Motor neuron (in vitro differentiated cells): ENCODE results near the gene CFDP1. TPM values are rescaled to one million over a fixed set of nuclear protein-coding genes. Genes with fewer than 3 reads are reported as not detected.
A peak's percentile ranks its signal among the peaks of the same experiment; 100 is the strongest.

Experiments
- ATAC-seq, 8 experiments: fragments of 200-7000 bp; cut with Tn5 transposase; replicated peaks in 6 of 8; 2 replicates each; pipeline ENCODE4 v1.8.0; 2021; ENCODE audit warnings: mild to moderate bottlenecking in 8 of 8, moderate library complexity in 8 of 8
- H3K27ac ChIP-seq, 2 donors: fragments of 250-450 bp; sonication (Bioruptor Pico); 2 replicates each; pipeline ENCODE4 v1.9.0; 2021; ENCODE audit warnings: antibody characterized with exemption in 2 of 2, mild to moderate bottlenecking in 2 of 2, moderate library complexity in 1 of 2
- H3K4me1 ChIP-seq, 2 donors: fragments of 250-450 bp; sonication (Bioruptor Pico); replicated peaks in 1 of 2; 2 replicates each; pipeline ENCODE4 v1.6.1; 2021; ENCODE audit warnings: antibody characterized with exemption in 2 of 2, mild to moderate bottlenecking in 2 of 2, moderate library complexity in 1 of 2
- H3K4me3 ChIP-seq, 5 donors: fragments of 250-450 bp; sonication (Bioruptor Pico); 2 replicates each; pipeline ENCODE4 v1.9.0; 2021; ENCODE audit warnings: antibody characterized with exemption in 5 of 5, mild to moderate bottlenecking in 5 of 5, moderate library complexity in 4 of 5
- WGBS, 10 experiments: fragments of 450-650 bp; shearing (Covaris generic); methylation state at CpG; one replicate each; pipeline ENCODE4 v1.0.0; 2022; 5-methylcytosine and 5-hydroxymethylcytosine counted together
- in situ Hi-C, 9 experiments: fragments of 400-800 bp; cut with MboI; loops; one replicate each; pipeline ENCODE4 v1.15.0; 2021; ENCODE audit warnings: low sequenced_read_pairs in 9 of 9, low pct_unique_long_range_greater_than_20kb in 2 of 9; ENCODE audit not compliant: unreplicated experiment in 9 of 9
- total RNA-seq, 8 experiments: library from RNA; unstranded; fragments of 300-600 nt; gene quantifications; 2 replicates each; pipeline versions ENCODE4 v1.2.3 to v1.2.4, GENCODE V29; 2022

CFDP1 gene
- total RNA-seq, 8 experiments from 2014 or later = 43.5 to 130 (median 107) TPM

DNA sequence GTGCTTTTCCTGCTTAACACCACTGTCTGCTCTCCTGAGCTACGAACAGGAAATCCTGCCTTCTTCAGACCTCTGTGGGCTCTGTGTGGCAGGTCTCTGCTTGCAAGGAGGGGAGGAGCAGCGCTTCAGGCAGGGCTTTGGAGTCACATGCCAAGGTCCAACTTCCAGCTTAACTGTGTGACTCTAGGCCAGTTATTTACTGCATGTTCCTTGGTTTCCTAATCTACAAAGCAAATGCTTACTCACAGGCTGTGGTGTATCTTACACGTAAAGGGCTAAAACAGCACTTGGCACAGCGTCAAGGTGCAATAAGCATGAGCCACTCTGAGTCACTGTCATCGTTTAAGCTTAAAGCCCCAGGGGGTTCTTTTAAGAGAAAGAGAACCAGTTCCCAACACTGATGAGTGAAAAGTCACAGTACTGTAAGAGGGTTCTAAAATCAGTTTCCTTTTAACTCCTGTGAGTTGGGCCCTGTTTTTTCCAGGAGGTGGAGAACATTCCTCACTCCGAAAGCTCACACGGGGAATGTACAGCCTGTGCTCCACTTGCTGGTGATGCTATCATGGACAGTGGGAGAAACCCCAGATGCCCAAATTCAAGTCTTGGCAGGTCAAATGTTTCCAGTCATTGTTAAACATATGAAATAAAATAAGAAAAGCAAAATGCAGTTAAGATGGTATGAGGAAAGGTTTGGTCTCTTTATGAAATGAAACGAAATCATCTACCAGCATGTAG, 127.8 kb downstream of the CFDP1 start:
- in situ Hi-C loops = no loop called here
- Histone ChIP-seq H3K4me3 (no peak overlapping the region), H3K4me1 (no peaks in the 10 kb centered on the region), H3K27ac (no peak overlapping the region)
- ATAC-seq = peak; percentile 36 to 94 (median 87)
- WGBS, 10 experiments = 23 to 100% (median 68%) methylated on average over 1 to 6 of the region's 8 CpGs

DNA sequence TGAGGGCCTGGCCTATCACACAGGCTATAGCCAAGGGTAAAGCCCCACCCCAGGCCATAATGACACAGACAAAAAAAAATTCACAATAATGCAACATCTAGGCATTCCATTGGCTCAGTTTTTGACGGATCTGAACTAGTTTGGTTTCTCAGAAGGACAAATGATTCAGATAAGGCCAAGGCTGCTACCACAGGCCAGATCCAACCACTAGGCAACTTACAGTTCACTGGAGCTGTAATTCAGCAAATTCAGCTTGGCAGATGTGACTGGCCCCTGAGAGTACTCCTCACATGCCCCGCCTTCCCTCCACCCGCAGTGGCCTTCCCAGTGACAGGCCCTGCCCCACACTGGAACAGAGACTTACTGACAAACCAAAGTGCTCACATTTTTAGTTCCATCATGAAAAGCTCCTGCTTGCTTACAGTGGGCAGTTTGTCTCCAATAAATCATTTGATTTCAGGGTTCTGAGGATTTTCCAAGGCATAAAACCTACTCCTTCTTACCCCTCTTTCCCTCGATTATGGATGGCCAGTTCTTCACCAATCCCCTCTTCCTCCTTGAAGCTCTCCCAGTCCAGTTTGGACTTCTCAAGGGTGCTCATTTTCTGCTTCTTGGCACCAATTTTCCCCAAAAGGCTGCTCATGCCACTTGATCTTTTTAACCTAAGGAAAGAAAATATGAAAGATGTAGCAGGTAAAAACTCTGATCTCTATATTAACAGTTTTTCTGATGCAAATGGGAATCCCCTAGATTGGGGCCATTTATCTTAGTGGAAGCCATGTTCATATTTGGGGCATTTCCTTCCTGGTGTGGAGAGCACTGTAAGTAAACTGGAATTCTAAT, 128.6 kb downstream of the CFDP1 start:
- in situ Hi-C loops = no loop called here
- ATAC-seq = peak in 3 of 8 experiments; percentile 7 to 57 (median 46)
- WGBS, 10 experiments = 0 to 100% (median 93%) methylated on average over 1 to 4 of the region's 4 CpGs; no CpG with 5 or more reads in 1 of the 10 experiments
- H3K27ac ChIP-seq = no peak overlapping the region
- no peaks in the 10 kb centered on the region for H3K4me1 ChIP-seq
- H3K4me3 ChIP-seq = no peak overlapping the region

GRCh38 chr16:75301804-75302203, 131.5 kb downstream of the CFDP1 start:
- H3K4me3 ChIP-seq = no peak overlapping the region
- ATAC-seq = no peak
- no peaks in the 10 kb centered on the region for H3K4me1 ChIP-seq
- H3K27ac ChIP-seq = no peak overlapping the region
- WGBS, 10 experiments = 71 to 100% (median 100%) methylated on average over 1 of the region's 1 CpG; no CpG with 5 or more reads in 3 of the 10 experiments
- in situ Hi-C loops = no loop called here

DNA sequence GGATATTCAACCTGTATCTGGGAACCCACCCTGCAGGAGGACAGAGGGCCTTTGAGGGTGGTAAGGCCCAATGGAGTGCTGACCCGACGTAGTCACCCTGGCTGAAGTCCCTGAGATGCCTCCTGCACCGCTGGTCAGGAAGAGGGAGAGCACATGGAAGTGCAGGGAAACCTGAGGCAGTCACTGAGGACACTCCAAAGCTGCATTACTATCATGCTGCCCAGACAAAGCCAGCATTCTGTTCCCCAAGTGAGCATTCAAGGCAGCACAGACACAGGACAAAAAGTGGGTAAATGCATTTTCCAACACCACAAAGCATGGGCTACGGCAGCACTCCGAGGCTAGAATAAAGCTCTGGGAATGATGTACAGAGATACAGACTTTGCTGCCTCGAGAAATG, 135.0 kb downstream of the CFDP1 start:
- 67 to 100% (median 83%) methylated on average over 1 to 6 of the region's 6 CpGs; no CpG with 5 or more reads in 2 of the 10 experiments for WGBS, 10 experiments
- in situ Hi-C loops = no loop called here
- H3K4me1 ChIP-seq = peaks cover 0 to 11% of the 10 kb centered on the region in 2 donors
- no peak overlapping the region for H3K4me3 ChIP-seq
- H3K27ac ChIP-seq = no peak overlapping the region
- ATAC-seq = peak in 2 of 8 experiments; percentile 27 to 29

- Histone ChIP-seq H3K27ac (no peak overlapping the region), H3K4me1 (peaks cover 0 to 11% of the 10 kb centered on the region in 2 donors), H3K4me3 (no peak overlapping the region)
- ATAC-seq = peak in 1 of 8 experiments; percentile 62
- WGBS, 10 experiments = 78 to 100% (median 100%) methylated on average over 1 of the region's 1 CpG; no CpG with 5 or more reads in 5 of the 10 experiments
- in situ Hi-C loops = no loop called here
Measured at GRCh38 chr16:75296606-75297005, 136.7 kb downstream of the CFDP1 start.

DNA sequence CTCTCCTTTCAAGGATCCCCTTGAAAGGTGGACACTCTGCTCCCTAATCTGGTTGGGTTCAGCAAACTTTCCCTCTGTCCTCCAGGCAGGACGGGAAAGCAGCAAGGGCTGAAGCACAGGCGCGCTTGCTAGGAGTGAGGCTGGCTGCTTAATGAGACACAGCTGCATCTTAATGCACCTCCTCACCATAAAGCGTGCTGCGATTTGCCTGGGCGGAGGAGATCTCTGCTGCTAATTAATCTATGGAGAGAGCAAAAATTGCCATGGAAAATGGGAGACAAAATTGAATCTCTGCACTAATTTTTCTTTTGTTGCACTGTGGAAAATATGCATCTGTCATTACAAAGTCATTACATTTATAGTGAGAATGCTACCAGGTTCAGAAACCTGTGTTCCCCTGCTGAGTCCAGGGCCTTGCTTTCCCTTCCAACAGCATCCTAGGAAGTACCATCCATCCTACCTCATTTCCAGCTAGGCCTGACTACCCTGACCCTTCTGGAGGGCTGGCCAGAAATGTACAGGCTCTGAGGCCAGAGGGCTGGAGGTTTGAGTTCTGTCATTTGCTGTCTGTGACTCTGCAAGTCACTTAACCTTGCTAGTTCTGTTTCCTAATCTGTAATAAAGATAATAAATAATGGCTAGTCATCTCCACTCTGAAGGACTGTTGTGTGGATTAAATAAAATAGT, 138.4 kb downstream of the CFDP1 start:
- in situ Hi-C loops = no loop called here
- Histone ChIP-seq H3K4me1 (peaks cover 0 to 11% of the 10 kb centered on the region in 2 donors), H3K27ac (peak overlapping the region in 1 of 2 donors; percentile 19), H3K4me3 (no peak overlapping the region)
- WGBS, 10 experiments = 26 to 100% (median 73%) methylated on average over 1 to 6 of the region's 6 CpGs; no CpG with 5 or more reads in 4 of the 10 experiments
- ATAC-seq = peak in 4 of 8 experiments; percentile 50 to 91 (median 60)

- 17 to 100% (median 94%) methylated on average over 1 to 6 of the region's 6 CpGs for WGBS, 10 experiments
- Histone ChIP-seq H3K4me1 (peaks cover 0 to 11% of the 10 kb centered on the region in 2 donors), H3K27ac (no peak overlapping the region), H3K4me3 (no peak overlapping the region)
- in situ Hi-C loops = no loop called here
- ATAC-seq = no peak
Measured at GRCh38 chr16:75293772-75294171, 139.5 kb downstream of the CFDP1 start.

- no peak overlapping the region for H3K27ac ChIP-seq
- H3K4me1 ChIP-seq = peaks cover 0 to 11% of the 10 kb centered on the region in 2 donors
- no peak overlapping the region for H3K4me3 ChIP-seq
- in situ Hi-C loops = no loop called here
- 20 to 100% (median 81%) methylated on average over 1 to 4 of the region's 4 CpGs; no CpG with 5 or more reads in 3 of the 10 experiments for WGBS, 10 experiments
- no peak for ATAC-seq
Measured at GRCh38 chr16:75293173-75293572, 140.1 kb downstream of the CFDP1 start.

- in situ Hi-C loops = no loop called here
- Histone ChIP-seq H3K27ac (no peak overlapping the region), H3K4me3 (no peak overlapping the region), H3K4me1 (peaks cover 0 to 11% of the 10 kb centered on the region in 2 donors)
- WGBS, 10 experiments = 0 to 100% (median 100%) methylated on average over 1 to 3 of the region's 3 CpGs; no CpG with 5 or more reads in 3 of the 10 experiments
- peak in 1 of 8 experiments; percentile 12 for ATAC-seq
Measured at GRCh38 chr16:75292691-75293090, 140.6 kb downstream of the CFDP1 start.

DNA sequence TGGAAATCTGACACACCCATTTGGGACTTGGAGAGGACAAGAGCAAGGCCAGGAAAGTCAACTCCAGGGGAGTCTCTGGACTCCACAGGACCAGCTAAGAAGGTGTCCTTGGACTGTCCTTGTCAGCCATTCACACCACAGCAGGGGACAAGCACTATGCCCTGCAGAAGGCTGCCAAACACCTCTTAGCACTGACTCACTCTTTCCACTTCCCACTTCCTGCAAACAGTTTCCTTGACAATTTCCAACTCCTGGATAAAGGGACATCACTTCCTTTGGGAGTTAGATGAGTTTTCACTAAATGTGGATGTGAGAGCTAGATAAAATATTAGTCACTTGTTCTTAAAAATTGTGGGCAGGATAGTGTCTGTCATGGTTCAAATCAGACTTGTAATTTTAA, 144.1 kb downstream of the CFDP1 start:
- in situ Hi-C loops = no loop called here
- Histone ChIP-seq H3K27ac (no peak overlapping the region), H3K4me3 (no peak overlapping the region), H3K4me1 (no peaks in the 10 kb centered on the region)
- ATAC-seq = no peak

DNA sequence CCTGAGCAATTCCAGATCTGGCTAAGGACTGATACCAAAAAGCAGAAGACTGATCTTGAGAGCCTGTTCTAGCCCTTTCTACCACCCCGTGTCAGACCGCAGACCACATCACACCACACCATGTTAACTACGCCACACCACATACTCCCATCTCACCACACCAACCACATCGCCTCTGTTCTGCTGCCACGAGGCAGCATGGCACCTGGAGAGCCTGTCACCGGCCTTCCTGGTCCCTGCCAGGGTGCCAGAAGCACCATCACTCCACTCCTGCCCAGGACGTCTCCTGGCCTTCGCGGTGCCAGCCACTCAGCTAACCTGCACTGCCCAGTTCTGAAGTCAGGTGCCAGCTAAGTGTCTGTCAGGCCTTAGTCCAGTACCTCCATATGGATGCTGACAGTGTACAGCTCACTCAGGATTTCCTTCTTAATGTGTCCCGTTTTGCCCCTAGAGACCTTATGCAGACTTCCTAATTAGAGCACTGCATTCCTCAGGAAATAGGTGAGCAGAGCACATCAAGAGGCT, 144.6 kb downstream of the CFDP1 start:
- Histone ChIP-seq H3K4me1 (no peaks in the 10 kb centered on the region), H3K4me3 (no peak overlapping the region), H3K27ac (no peak overlapping the region)
- ATAC-seq = no peak
- in situ Hi-C loops = no loop called here
- 92 to 100% (median 98%) methylated on average over 2 to 5 of the region's 10 CpGs; no CpG with 5 or more reads in 7 of the 10 experiments for WGBS, 10 experiments

- no peak overlapping the region for H3K27ac ChIP-seq
- ATAC-seq = peak in 3 of 8 experiments; percentile 34 to 67 (median 39)
- in situ Hi-C loops = no loop called here
- no peak overlapping the region for H3K4me3 ChIP-seq
- peaks cover 1 to 2% of the 10 kb centered on the region in 2 donors for H3K4me1 ChIP-seq
- WGBS, 10 experiments = 60 to 94% (median 93%) methylated on average over 2 to 5 of the region's 7 CpGs; no CpG with 5 or more reads in 5 of the 10 experiments
Measured at GRCh38 chr16:75288181-75288580, 145.1 kb downstream of the CFDP1 start.
